Gastroesophageal sphincter (tissue), 3 donors: Measurements from ENCODE around the gene DIAPH2.

Experiments
- POLR2A ChIP-seq, 2 donors: fragments of 450-650 bp; IDR thresholded peaks; one replicate each; pipeline ENCODE4 v1.6.1; 2017; ENCODE audit warnings: antibody characterized with exemption in 2 of 2, mild to moderate bottlenecking in 2 of 2, moderate library complexity in 1 of 2
- TF ChIP-seq, protein P1 (sequence below), 4 experiments: fragments of 200-600 bp in 2 of 4; fragments of 450-650 bp in 2 of 4; sonication (generic) in 1 of 4; IDR thresholded peaks; one replicate each; pipeline ENCODE4 v1.5.1; 2017 to 2019; ENCODE audit warnings: antibody characterized with exemption in 4 of 4, mild to moderate bottlenecking in 2 of 4, moderate library complexity in 2 of 4

DNA sequence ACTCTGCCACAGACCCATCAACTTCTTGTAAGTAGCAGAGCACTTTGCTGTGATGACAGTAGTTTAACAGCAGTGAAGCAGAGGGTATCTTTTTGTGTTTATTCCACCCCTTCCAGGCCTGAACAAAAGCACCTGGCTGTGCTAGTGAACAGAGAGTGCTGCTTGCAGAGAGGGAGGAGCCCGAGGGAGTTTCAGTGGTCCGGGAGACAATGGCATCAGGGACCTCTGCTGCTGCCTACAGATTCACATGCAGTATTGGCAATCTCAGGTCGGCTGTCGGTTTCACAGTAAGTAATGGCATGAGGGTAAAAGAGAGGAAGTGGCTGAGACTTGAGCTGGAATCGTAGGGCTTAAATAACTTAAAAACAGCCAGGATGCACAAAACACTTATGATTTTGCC, 954.9 kb downstream of the DIAPH2 start:
- TF ChIP-seq, protein P1, sequence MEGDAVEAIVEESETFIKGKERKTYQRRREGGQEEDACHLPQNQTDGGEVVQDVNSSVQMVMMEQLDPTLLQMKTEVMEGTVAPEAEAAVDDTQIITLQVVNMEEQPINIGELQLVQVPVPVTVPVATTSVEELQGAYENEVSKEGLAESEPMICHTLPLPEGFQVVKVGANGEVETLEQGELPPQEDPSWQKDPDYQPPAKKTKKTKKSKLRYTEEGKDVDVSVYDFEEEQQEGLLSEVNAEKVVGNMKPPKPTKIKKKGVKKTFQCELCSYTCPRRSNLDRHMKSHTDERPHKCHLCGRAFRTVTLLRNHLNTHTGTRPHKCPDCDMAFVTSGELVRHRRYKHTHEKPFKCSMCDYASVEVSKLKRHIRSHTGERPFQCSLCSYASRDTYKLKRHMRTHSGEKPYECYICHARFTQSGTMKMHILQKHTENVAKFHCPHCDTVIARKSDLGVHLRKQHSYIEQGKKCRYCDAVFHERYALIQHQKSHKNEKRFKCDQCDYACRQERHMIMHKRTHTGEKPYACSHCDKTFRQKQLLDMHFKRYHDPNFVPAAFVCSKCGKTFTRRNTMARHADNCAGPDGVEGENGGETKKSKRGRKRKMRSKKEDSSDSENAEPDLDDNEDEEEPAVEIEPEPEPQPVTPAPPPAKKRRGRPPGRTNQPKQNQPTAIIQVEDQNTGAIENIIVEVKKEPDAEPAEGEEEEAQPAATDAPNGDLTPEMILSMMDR (IDR thresholded peaks at IDR 0.05) = no peak
- no peak for TF ChIP-seq POLR2A (IDR thresholded peaks at IDR 0.05)
